NCI-H2081 treated with DMSO at 0.1 percent for 48 hours (cell line): ENCODE measurements around the gene MDFIC.

Source experiments
- DNase-seq: peaks from one replicate; lab custom pipeline; 2025; lab: John Stamatoyannopoulos, UW

The MDFIC gene

DNA sequence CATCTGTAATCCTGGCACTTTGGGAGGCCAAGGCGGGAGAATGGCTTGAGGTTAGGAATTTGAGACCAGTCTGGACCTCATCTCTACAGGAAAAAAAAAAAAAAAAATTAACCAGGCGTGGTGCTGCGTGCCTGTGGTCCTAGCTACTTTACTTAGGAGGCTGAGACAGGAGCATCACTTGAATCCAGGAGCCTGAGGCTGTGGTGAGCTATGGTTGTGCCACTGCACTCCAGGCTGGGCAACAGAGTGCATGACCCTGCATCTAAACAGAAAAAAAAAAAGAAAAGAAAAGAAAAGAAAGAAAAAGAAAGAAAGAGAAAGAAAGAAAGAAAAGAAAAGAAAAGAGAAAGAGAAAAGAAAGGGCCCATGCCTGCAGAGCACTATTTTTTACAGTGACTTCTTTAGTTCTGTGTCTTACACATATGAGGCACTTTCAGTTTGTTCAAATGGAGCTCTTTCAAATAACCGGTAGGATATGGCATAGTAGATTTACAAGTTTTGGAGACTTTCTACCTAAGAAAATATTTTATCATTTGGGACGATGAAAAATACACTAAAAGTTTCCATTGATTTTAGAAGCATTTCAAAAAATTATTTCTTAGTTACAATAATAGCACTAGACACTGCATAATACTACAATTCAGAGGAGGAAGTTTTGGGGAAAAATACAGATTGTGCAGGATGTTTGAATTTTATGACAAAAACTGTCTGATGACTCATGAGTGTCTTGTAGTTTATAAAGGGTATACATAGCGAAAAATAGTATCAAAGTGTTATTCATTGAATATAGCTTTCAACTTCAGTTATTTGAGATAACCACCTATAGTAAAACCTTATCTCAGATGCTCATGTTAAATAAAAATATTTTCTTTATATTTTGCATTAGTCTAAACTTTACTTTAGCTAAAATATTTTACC, 75.9 kb downstream of the MDFIC start:
- DNase-seq: no peak

DNA sequence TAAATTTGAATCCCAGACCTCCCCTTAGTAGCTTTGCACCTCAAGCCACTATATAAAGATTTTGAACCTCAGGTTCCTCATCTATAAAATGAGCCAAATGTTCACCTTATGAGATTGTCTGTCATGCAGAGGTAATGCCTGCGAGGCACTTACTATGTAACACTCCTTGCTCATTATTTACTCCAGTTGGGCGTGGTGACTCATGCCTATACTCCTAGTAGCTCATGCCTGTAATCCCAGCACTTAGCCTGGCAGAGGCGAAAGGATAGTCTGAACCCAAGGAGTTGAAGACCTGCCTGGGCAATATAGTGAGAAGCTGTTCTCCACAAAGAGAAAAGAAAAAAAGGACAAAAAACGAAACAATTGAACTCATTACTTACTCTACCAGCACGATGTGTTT, 82.2 kb downstream of the MDFIC start:
- DNase-seq: no peak

DNA sequence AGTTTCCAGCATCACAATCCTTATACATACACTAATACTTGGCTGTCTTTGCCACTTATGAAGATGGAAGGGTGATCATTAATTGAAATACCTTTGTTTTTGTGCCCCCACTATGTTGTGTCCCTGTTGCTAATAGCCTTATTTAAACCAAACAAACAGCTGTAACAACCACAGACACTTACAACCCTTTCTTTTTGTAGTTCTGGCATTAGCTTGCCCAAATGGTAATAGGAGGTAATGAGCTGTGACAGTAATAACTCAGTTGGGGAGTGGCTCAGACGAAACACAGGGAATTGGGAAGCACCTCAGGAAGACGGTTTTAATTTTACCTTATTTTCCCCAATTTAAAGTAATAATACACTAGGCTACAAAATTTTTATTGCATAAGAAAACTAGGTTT, 83.4 kb downstream of the MDFIC start:
- DNase-seq: no peak

DNA sequence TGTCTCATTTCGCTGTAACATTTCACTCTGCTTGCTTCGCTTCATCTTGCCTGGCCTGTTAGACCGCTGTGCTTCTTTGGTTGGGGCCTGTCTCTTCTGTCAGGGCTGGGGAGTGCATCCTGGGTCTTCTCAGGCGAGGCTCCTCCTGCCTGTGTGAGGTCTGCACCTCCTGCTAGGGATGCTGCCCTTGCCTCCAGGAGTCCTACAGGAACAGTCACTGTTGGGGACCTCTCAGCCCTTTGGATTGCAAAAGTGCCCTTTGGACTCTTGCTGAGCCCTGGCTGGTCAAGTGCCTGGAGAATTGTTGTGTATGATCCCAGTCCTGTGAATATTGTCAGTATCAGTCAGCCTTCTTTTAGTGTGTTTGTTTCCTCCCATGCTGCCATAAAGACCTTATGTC, 84.1 kb downstream of the MDFIC start:
- DNase-seq: no peak

DNA sequence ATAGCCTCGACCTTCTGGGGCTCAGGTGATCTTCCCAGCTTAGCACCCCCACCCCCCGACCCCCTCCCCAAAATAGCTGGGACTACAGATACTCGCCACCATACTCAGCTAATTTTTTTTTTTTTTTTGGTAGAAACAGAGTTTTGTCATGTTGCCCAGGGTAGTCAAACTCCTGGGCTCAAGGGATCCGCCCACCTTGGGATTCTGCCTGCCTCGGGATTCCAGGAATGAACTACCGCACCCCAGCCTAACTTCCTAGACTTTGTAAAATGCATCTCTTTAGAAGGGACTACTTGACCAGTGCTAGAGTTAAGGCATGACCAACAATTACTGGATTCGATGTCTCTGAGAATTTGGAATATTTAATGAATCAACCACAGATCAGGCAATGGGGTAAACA, 85.9 kb downstream of the MDFIC start:
- no peak for DNase-seq

DNA sequence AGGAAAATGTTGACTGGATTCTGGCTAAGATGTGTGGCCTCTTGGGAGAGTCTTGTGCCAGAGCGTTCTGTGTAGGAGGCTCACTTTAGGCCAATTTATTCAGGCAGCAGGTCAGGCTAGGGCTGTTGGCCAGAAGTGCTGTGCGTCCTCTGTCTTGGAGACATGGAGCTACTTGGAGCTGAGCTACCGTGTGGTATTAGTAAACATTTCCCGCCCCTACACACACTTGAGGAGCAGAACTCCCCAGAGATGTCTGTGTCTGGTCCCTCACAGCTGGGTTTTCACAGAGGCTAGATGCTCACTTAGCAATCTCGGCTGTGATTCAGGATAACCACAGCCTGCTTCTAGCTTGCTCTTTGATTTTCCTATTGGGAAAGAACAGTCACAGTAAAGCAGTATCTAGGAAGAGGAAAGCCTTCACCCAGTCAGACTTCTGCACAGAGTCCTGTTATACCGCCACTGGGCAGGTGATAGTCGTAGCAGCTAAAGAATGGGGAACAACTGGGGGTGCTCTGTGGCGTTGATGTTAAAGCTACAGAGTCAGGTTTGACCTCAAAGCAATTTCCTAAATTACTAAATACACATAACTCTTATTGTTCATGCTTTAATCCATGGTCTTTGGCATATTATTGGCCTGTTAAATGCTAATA, 86.7 kb downstream of the MDFIC start:
- DNase-seq: no peak

DNA sequence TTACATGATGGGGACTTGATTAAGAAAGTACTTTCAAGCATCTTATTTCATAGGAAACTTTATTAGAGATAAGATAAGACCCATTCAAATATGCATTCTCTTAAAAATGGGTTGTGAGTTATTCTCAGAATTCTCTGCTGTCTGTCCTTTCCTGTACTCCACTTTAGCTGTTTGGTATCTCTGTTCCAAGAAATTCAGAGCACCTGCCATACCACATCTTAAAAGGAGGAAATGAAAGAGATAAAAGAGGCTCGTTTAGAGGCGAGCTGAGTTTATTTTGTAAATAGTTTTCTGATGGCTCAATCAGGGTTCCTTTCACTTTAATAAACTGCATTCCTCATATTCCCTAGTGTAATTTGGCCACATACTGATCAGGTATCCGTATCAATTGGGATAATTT, 87.2 kb downstream of the MDFIC start:
- DNase-seq: no peak

DNA sequence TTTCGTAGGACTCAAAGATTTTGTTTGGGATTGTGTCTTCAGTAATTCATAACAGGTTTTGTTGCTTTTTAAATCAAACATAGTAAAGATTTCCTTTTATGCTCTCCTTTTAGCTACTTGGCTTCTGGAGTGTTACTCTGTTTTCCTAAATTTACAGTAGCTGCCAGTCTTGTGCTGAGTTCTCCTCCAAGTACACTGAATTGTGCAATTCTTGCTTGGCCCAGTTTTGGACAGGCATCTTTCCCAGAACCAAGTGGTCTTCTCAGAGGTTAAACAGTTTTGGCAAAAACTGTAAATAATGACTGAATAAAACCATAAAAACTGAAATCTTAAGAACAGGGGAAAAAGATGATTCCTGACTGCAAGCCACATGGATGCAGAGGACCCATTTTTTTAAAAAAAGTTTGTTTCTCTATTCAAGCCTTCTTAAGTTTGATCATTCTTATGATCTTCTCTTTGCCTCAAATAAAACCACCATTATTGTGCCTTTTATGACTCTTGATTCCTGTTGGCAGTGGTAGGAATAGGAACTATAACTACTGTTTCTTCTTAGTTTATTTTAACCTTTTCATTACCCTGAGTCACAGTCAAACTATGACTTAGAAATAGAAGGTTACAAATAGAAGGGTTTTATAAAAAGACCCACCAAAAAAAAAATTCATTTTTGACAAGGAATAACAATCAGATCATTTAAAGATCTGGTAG, 88.0 kb downstream of the MDFIC start:
- no peak for DNase-seq

DNA sequence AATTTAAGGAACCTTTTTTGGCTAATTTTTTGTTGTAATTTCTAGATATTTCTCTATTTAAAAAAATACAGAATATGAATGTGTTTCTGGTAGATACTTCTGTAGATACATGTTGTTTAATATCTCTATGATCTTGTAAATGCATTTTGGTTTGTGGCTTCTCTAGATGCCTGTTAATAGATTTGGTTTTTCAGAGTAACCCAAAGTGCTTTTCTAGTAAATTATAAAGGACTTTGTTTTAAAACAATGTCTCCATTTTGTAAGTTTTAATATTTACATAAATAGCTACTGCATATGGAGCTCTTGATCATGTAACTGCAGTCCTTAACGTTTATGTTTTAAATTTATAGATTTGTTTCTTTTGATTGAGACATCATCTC, 88.5 kb downstream of the MDFIC start:
- DNase-seq: no peak

DNA sequence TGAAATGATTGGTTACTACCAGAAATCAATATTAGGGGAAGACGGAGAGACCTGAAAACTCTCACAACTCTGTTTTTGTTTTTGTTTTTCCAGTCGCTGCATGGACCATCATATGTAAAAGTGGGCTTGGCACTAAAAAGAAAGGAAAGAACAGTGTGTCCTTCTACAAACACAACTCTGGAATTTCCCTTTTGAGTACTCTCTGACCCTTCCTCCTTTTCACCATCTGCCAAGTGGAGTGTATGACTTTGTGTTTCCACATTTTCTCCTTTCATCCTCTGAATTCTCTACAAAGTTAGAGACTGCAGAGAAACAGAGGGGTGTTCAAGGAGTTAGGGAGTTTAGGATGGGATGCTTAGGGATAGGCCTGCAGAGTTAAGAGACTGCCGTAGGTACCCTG, 92.0 kb downstream of the MDFIC start:
- no peak for DNase-seq

DNA sequence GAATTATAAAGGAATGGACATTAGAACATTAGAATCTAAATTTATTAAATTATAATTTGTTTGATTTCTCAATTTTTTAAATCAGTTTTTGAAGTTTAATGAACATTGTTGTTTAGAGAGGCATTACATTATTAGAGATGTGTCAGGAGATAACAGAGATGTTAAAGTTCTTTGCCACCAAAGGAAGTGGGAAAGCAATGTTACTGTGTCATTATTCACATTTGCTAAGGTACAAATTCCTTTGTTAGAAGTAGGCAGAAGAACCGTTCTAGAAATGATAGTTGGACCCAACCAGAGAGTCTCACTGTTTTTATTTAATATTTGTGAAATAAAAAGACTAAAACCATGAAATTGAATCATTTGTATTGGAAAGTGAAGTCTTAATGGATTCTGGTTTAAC, 92.9 kb downstream of the MDFIC start:
- no peak for DNase-seq

DNA sequence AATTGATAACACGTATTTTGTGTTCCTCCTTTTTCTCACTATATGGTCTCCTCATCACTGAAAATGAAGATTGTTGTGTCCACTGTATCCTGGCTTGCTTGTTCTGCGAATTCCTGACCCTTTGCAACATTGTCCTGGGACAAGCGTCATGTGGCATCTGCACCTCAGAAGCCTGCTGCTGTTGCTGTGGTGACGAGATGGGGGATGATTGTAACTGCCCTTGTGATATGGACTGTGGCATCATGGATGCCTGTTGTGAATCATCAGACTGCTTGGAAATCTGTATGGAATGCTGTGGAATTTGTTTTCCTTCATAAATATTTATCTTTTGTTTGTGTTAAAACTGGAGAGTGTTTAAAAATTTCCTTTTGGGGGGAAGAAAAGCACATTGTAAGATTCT, 93.7 kb downstream of the MDFIC start:
- DNase-seq: no peak

DNA sequence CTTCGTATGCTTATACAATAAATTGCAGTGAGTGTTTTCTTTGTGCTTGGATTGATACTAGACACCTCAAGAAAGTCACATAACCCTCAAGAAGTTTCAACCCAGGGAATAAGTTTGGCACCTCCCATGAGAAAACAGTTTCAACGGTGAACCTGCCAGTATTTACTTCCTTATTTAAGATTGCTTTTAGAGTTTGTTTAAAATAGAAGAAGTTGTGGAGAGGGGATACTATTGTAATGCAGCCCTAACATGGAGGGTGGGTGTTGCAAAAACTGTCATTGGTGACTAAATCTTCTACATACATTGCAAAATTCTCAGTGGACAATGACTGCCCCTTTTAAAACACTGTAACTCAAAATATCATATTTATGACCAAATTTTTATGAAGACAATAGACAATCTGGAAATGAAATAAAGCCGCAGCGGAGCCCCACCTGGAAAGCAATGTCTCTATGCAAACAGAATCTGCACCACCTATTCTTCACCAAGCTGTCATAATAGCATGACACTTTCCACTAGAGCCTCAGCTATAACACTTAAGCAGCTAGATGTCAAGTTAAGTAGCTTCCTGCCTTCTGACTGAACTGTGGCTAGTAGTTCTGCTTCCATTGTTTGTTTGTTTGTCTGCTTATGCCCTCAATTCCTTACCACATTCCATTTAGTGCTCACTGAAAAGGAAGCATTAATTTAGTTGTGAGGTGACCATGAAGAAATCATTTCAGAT, 98.2 kb downstream of the MDFIC start:
- no peak for DNase-seq

DNA sequence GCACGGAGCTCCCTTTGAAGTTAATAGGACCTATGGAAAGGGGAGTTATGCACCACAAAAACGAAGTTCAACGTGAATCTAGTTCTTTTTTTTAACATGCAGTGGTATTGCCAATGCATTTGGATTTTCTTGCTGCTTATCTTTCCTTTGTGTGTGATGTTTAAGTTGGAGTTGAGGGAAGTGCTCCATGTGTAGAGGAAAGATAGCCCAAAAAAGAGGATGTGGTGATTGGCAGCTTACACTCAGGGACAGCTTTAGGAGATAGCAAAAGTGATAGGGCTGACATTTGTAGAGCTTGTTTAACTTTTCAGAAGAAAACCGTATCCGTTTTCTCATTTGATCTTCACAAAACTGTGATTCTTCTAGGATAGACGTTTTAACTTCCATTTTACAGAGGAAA, 101.3 kb downstream of the MDFIC start:
- no peak for DNase-seq

DNA sequence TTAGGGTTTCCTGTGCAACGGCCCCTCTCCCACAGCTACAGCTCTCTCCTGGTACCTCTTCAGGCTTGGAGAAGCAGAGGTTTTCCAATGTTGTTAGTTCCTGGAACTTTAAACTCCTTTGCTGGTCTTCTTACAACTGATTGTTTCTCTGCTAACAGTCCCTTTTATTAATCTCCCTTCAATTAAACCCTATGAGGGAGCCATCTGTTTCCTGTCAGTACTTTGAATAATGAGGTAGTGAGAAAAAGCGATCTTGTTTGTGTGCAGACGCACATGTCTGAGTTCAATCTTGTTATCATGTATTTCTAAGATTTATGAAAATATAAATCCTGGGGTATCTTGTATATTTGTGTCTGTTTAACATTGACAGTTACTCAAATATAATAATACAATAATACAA, 102.4 kb downstream of the MDFIC start:
- DNase-seq: no peak

DNA sequence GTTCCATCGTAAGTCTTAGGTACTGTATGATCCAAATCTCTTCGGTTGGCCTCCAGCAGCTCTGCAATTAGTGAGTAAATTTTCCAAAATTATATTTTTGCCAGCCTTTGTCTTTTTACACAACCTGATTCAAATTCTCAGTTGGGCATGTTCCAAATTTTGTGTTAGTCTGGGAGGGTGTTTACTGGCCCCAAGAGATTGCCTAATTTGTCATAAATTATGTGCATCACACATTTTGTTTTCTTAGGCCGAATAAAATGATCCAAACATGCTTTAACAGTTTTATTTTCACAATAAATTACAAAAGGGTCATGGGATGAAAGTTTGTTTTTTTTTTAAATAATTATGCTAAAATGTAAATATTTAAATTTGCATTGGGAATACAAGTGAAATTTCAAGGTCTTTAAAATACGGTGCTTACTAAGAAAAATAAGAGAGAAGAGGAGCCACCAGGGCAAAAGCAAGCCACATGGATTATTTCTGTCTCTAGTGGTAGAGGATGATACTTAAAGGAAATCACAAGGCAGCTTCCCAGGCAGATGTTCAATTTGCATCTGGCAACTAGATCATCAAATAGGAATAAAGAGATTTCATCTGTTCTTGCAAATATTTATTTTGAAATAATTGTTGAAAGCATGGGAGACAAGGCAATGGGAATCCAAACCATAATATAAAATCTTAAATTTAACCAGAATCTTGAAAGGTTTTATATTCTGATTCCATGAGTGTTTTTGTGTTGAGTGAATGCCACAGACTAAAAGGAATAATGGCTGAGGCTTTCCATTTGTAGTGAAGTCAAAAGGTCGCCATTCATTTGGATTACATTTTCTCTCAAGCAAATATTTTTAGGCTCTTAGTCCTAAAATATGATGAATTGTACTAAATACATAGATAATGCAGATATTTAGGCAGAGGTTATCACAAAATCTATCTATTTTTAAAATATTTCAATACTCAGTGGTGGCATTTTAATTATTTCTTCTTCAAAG, 111.1 kb downstream of the MDFIC start:
- DNase-seq: no peak

DNA sequence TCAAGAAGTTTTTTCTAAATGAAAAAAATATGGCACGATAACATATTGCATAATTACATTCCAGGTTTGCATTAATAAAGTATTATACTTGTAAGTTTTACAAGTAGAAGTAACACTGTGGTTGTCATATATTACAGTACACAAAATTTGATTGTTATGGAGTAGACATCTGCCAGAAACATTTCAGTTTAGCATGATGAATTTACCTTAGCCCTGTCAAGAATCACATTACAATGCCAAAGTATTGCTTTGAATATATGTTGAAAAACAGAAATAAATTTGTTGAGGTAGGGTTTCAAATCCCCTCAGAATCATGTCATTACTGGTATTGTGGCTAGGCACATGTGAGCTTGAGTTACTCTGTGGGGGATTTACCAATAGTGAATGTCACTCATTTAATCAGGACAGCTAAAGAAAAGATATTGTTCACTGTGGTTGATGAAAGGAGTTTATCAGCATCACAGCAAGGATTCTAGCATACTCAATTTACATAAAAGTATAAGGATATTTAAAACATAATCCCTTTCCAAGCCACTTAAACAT, 112.1 kb downstream of the MDFIC start:
- DNase-seq: no peak

DNA sequence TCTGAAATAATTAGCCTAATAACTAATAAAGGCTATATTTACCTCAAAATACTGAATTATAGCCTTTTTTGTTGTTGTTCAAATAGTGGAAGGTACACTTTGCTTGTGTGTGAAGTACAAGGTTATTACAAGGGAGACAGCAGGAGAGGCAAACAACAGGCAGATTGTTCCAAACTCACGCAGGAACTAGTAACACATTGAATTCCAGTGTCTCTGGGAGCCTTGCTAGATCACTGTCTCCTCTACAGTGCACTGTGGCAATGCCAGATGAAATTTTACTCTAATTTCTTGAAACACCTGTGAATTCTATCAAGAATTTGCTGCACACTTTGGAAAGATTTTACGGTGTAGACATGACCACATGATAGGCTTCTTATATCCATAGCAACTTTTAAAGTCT, 112.6 kb downstream of the MDFIC start:
- no peak for DNase-seq

DNA sequence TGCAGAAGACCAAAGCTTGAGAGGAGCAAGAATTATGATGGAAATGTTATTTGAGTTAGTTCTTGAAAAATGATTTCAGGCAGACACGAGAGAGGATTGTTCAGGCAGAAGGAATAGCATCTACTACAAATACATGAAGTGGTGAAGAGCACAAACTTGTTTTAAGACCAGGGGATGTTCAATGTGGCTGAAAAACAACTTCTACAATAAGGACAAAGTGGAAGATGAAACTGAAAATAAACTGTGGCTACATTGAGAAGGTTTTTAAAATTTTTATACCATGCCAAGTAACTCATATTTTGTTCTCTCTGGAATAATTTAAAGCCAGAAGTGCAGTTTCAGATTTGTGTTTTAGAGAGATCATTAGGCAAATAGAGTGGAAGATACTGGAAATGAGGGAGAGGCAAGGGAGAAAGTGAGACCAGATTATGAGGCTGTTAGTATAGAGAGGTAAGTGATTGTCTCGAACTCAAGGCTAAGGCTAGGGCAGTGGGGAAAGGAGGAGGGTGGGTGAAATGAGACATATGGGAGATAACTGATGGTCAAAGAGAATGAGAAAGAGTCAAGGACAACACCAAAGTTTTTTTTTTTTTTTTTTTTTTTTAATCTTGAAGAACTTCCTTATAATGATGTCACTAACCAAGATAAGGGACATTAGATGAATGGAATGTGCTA, 115.4 kb downstream of the MDFIC start:
- no peak for DNase-seq

DNA sequence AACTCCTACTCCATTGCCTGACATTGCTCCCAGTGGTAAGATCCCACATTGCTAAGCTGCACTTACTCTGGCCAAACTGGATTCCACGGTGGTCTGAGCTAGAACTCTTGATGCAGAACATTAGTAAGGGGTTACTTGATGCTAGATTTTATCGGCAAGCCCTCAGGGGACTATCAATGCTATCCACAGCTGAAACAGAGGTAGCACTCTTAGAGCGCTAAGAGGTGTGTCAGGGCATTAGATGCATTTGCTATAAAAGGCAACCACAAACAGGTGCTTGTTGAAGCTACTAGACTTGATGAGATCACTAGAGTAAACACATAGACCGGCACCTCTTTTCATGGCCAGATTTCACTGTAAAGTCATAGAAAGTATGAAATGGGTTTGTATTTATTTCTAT, 116.3 kb downstream of the MDFIC start:
- DNase-seq: no peak
